Endodermal cell (in vitro differentiated cells): ENCODE results near the gene COL4A2. TPM values are rescaled to one million over a fixed set of nuclear protein-coding genes. Genes with fewer than 3 reads are reported as not detected.

ENCODE experiments used
- DNase-seq: peaks from one replicate; pipeline ENCODE4 v3.0.0-alpha.2; 2017
- H3K27ac ChIP-seq: 2 replicates; pipeline ENCODE4 v1.5.1; 2013; ENCODE audit warnings: mild to moderate bottlenecking, low read depth, low read length, moderate library complexity
- H3K27me3 ChIP-seq: 2 replicates; pipeline ENCODE4 v1.6.1; 2013; ENCODE audit warnings: mild to moderate bottlenecking, low read length, moderate library complexity; ENCODE audit not compliant: insufficient read depth, control insufficient read depth, poor library complexity, severe bottlenecking
- H3K36me3 ChIP-seq: 2 replicates; pipeline ENCODE4 v1.7.0; 2013; ENCODE audit warnings: mild to moderate bottlenecking, low read length, moderate library complexity; ENCODE audit not compliant: control insufficient read depth, insufficient read depth
- H3K4me1 ChIP-seq: one replicate; pipeline ENCODE4 v1.7.0; 2013; ENCODE audit warnings: low read length; ENCODE audit not compliant: control insufficient read depth, insufficient read depth
- H3K4me3 ChIP-seq: 2 replicates; pipeline ENCODE4 v1.5.1; 2013; ENCODE audit warnings: mild to moderate bottlenecking, low read length, moderate library complexity
- H3K9ac ChIP-seq: 2 replicates; pipeline ENCODE4 v1.6.1; 2013; ENCODE audit warnings: mild to moderate bottlenecking, low read length, moderate library complexity; ENCODE audit not compliant: poor library complexity, severe bottlenecking; ENCODE audit errors: extremely low read depth
- H3K9me3 ChIP-seq: 2 replicates; pipeline ENCODE4 v1.6.1; 2013; ENCODE audit warnings: mild to moderate bottlenecking, low read length, moderate library complexity; ENCODE audit not compliant: control insufficient read depth
- H3K27ac Mint-ChIP-seq: 2 replicates; pipeline ENCODE4 v1.8.0; 2020; ENCODE audit warnings: mixed read lengths
- H3K27me3 Mint-ChIP-seq: 2 replicates; pipeline ENCODE4 v1.8.0; 2021; ENCODE audit warnings: mild to moderate bottlenecking, mixed read lengths; ENCODE audit not compliant: insufficient read depth
- H3K36me3 Mint-ChIP-seq: 2 replicates; pipeline ENCODE4 v1.8.0; 2020; ENCODE audit warnings: low read depth, mixed read lengths
- H3K4me1 Mint-ChIP-seq: 2 replicates; pipeline ENCODE4 v1.8.0; 2020; ENCODE audit warnings: mixed read lengths
- H3K4me3 Mint-ChIP-seq: 2 replicates; pipeline ENCODE4 v1.8.0; 2020; ENCODE audit warnings: mild to moderate bottlenecking, moderate library complexity, mixed read lengths
- H3K9me3 Mint-ChIP-seq: 2 replicates; pipeline ENCODE4 v1.8.0; 2020; ENCODE audit warnings: mild to moderate bottlenecking, mixed read lengths
- WGBS, 2 experiments: methylation state at CpG; one replicate each; pipeline versions ENCODE4 v1.1.5 to v1.1.7; 2013; ENCODE audit warnings: missing lambda C conversion rate in 2 of 2, mixed read lengths in 1 of 2; ENCODE audit not compliant: insufficient coverage in 1 of 2, insufficient read length in 1 of 2; 5-methylcytosine and 5-hydroxymethylcytosine counted together
- total RNA-seq, 2 donors: library from RNA; stranded (reverse); fragmentation: NEBNext Ultra II Directional in 1 of 2; extraction: Animal tissue kit (Norgen Biotek cat#: 25700) in 1 of 2; gene quantifications; 2 replicates in 1 of 2; 3 replicates in 1 of 2; pipeline ENCODE4 v1.2.1, GENCODE V29; 2021
- TF ChIP-seq, protein P1 (sequence below): fragments of 200-600 bp; sonication (generic); conservative IDR thresholded peaks from 2 replicates; pipeline ENCODE4 v1.5.0; 2021; ENCODE audit warnings: antibody characterized with exemption, mild to moderate bottlenecking

COL4A2 gene
- total RNA-seq, 2 donors from 2014 or later, result 388 to 398 TPM

- H3K27me3 ChIP-seq, result no peaks in the 10 kb centered on the region
- H3K4me1 ChIP-seq, result no peaks in the 10 kb centered on the region
- no peak overlapping the region for H3K9ac ChIP-seq
- peak; percentile 40 for DNase-seq
- no peaks in the 10 kb centered on the region for H3K9me3 ChIP-seq
- no peak overlapping the region for H3K27ac ChIP-seq
- Mint-ChIP-seq H3K9me3 (no peaks in the 10 kb centered on the region), H3K27ac (no peak overlapping the region), H3K4me1 (peaks cover 49% of the 10 kb centered on the region), H3K4me3 (no peak overlapping the region), H3K36me3 (peaks cover 35% of the 10 kb centered on the region), H3K27me3 (no peaks in the 10 kb centered on the region)
- TF ChIP-seq, protein P1, sequence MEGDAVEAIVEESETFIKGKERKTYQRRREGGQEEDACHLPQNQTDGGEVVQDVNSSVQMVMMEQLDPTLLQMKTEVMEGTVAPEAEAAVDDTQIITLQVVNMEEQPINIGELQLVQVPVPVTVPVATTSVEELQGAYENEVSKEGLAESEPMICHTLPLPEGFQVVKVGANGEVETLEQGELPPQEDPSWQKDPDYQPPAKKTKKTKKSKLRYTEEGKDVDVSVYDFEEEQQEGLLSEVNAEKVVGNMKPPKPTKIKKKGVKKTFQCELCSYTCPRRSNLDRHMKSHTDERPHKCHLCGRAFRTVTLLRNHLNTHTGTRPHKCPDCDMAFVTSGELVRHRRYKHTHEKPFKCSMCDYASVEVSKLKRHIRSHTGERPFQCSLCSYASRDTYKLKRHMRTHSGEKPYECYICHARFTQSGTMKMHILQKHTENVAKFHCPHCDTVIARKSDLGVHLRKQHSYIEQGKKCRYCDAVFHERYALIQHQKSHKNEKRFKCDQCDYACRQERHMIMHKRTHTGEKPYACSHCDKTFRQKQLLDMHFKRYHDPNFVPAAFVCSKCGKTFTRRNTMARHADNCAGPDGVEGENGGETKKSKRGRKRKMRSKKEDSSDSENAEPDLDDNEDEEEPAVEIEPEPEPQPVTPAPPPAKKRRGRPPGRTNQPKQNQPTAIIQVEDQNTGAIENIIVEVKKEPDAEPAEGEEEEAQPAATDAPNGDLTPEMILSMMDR, result no peak
- peaks cover 71% of the 10 kb centered on the region for H3K36me3 ChIP-seq
- no peak overlapping the region for H3K4me3 ChIP-seq
- WGBS, 2 experiments, result 81 to 91% methylated on average over 6 to 12 of the region's 12 CpGs
These were observed 42.3 kb upstream of the COL4A2 start for GRCh38 chr13:110264685-110265275.

DNA sequence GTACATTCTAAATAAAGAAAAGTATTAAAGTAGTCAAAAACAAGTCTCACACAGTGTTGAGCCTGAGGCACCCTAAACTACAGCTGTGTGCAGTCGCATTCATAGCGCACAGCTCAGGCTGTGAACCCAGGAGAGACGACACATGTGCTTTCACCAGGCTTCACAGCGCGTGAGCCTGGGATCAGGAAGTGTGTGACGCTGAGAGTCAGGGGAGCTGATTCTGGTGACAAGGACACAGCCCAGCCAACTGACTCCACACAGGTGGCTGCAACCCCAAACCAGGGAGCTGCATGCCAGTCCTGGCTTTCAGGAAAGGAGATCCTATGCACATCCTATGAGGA, 41.8 kb upstream of the COL4A2 start:
- TF ChIP-seq, protein P1, result no peak
- peak; percentile 39 for DNase-seq
- Mint-ChIP-seq H3K27ac (no peak overlapping the region), H3K9me3 (no peaks in the 10 kb centered on the region), H3K36me3 (peaks cover 31% of the 10 kb centered on the region), H3K4me3 (no peak overlapping the region), H3K27me3 (no peaks in the 10 kb centered on the region), H3K4me1 (peaks cover 54% of the 10 kb centered on the region)
- 93 to 100% methylated on average over 6 of the region's 6 CpGs for WGBS, 2 experiments
- no peak overlapping the region for H3K9ac ChIP-seq
- peak overlapping the region; percentile 45 for H3K27ac ChIP-seq
- no peaks in the 10 kb centered on the region for H3K4me1 ChIP-seq
- no peaks in the 10 kb centered on the region for H3K27me3 ChIP-seq
- no peaks in the 10 kb centered on the region for H3K9me3 ChIP-seq
- H3K4me3 ChIP-seq, result no peak overlapping the region
- H3K36me3 ChIP-seq, result peaks cover 71% of the 10 kb centered on the region

- Mint-ChIP-seq H3K27ac (no peak overlapping the region), H3K9me3 (no peaks in the 10 kb centered on the region), H3K36me3 (peaks cover 28% of the 10 kb centered on the region), H3K27me3 (no peaks in the 10 kb centered on the region), H3K4me1 (peaks cover 59% of the 10 kb centered on the region), H3K4me3 (no peak overlapping the region)
- H3K36me3 ChIP-seq, result peaks cover 69% of the 10 kb centered on the region
- 86 to 90% methylated on average over 31 to 38 of the region's 38 CpGs for WGBS, 2 experiments
- DNase-seq, result peak; percentile 42
- H3K9ac ChIP-seq, result no peak overlapping the region
- H3K4me3 ChIP-seq, result no peak overlapping the region
- no peaks in the 10 kb centered on the region for H3K9me3 ChIP-seq
- H3K4me1 ChIP-seq, result peaks cover 5% of the 10 kb centered on the region
- H3K27me3 ChIP-seq, result no peaks in the 10 kb centered on the region
- H3K27ac ChIP-seq, result peak overlapping the region; percentile 71
- TF ChIP-seq, protein P1, result no peak
These were observed 41.2 kb upstream of the COL4A2 start for GRCh38 chr13:110265682-110266430.
